Mesenchymal stem cell (in vitro differentiated cells and primary cell): ENCODE results near the gene KDM5B.

Source experiments
- DNase-seq: peaks from one replicate; pipeline ENCODE4 v3.0.0-alpha.2; 2013
- H2AFZ ChIP-seq: one replicate; pipeline ENCODE4 v1.6.1; 2013; ENCODE audit warnings: low read depth, mild to moderate bottlenecking, control low read depth, inconsistent platforms, low read length, moderate library complexity
- H2AK5ac ChIP-seq: 2 replicates; pipeline ENCODE4 v1.6.1; 2013; ENCODE audit warnings: low read length, moderate library complexity, mild to moderate bottlenecking, inconsistent platforms; ENCODE audit not compliant: severe bottlenecking
- H2BK120ac ChIP-seq: one replicate; pipeline ENCODE4 v1.6.1; 2013; ENCODE audit warnings: low read depth, mild to moderate bottlenecking, inconsistent platforms, low read length, moderate library complexity
- H2BK12ac ChIP-seq, 2 experiments: one replicate each; pipeline ENCODE4 v1.6.1; 2013; ENCODE audit warnings: inconsistent platforms in 2 of 2, low read length in 2 of 2, mild to moderate bottlenecking in 2 of 2, moderate library complexity in 2 of 2, control low read depth in 1 of 2
- H2BK15ac ChIP-seq: one replicate; pipeline ENCODE4 v1.6.1; 2013; ENCODE audit warnings: mild to moderate bottlenecking, low read depth, inconsistent platforms; ENCODE audit not compliant: poor library complexity, severe bottlenecking
- H2BK5ac ChIP-seq: 2 replicates; pipeline ENCODE4 v1.6.1; 2013; ENCODE audit warnings: low read depth, mild to moderate bottlenecking, low read length, control low read depth, inconsistent platforms; ENCODE audit not compliant: poor library complexity, severe bottlenecking
- H3K14ac ChIP-seq, 2 experiments: one replicate each; pipeline ENCODE4 v1.6.1; 2013; ENCODE audit warnings: inconsistent platforms in 2 of 2, low read length in 2 of 2, control low read depth in 1 of 2, mild to moderate bottlenecking in 1 of 2, moderate library complexity in 1 of 2
- H3K18ac ChIP-seq, 2 experiments: one replicate each; pipeline ENCODE4 v1.6.1; 2013; ENCODE audit warnings: inconsistent platforms in 2 of 2, low read length in 2 of 2, control low read depth in 1 of 2, low read depth in 1 of 2, mild to moderate bottlenecking in 1 of 2
- H3K23ac ChIP-seq, 2 experiments: one replicate each; pipeline ENCODE4 v1.6.1; 2013; ENCODE audit warnings: inconsistent platforms in 2 of 2, low read length in 2 of 2, mild to moderate bottlenecking in 2 of 2, moderate library complexity in 2 of 2, control low read depth in 1 of 2
- H3K27ac ChIP-seq: 2 replicates; pipeline ENCODE4 v1.5.1; 2013; ENCODE audit warnings: mild to moderate bottlenecking, moderate library complexity, low read length, control low read depth, inconsistent platforms; ENCODE audit not compliant: poor library complexity, severe bottlenecking
- H3K27me3 ChIP-seq, 2 experiments: 2 replicates each; pipeline versions ENCODE4 v1.6.1 to v1.7.0; 2013; ENCODE audit warnings: low read length in 2 of 2, mild to moderate bottlenecking in 2 of 2, moderate library complexity in 2 of 2, control low read depth in 1 of 2, inconsistent platforms in 1 of 2; ENCODE audit not compliant: control insufficient read depth in 1 of 2, insufficient read depth in 1 of 2
- H3K36me3 ChIP-seq, 2 experiments: 2 replicates each; pipeline versions ENCODE4 v1.6.1 to v1.7.0; 2013; ENCODE audit warnings: low read length in 2 of 2, control low read depth in 1 of 2, inconsistent platforms in 1 of 2, low read depth in 1 of 2, mild to moderate bottlenecking in 1 of 2; ENCODE audit not compliant: insufficient read depth in 2 of 2, control insufficient read depth in 1 of 2
- H3K4ac ChIP-seq, 2 experiments: one replicate each; pipeline ENCODE4 v1.6.1; 2013; ENCODE audit warnings: inconsistent platforms in 2 of 2, low read length in 2 of 2, mild to moderate bottlenecking in 2 of 2, moderate library complexity in 2 of 2, control low read depth in 1 of 2, low read depth in 1 of 2
- H3K4me1 ChIP-seq: 2 replicates; pipeline ENCODE4 v1.6.1; 2013; ENCODE audit warnings: low read depth, low read length, control low read depth; ENCODE audit not compliant: control insufficient read depth, insufficient read depth
- H3K4me2 ChIP-seq: 2 replicates; pipeline ENCODE4 v1.6.1; 2013; ENCODE audit warnings: low read length, mild to moderate bottlenecking, inconsistent platforms; ENCODE audit not compliant: poor library complexity, severe bottlenecking
- H3K4me3 ChIP-seq, 2 experiments: 2 replicates each; pipeline versions ENCODE4 v1.5.1 to v1.7.0; 2013; ENCODE audit warnings: low read length in 2 of 2, mild to moderate bottlenecking in 2 of 2, control low read depth in 1 of 2, low read depth in 1 of 2; ENCODE audit not compliant: insufficient read depth in 1 of 2
- H3K79me1 ChIP-seq: replicated peaks from 2 replicates; pipeline ENCODE4 v1.6.1; 2013; ENCODE audit warnings: mild to moderate bottlenecking, control low read depth, low read length, inconsistent platforms; ENCODE audit not compliant: poor library complexity, severe bottlenecking
- H3K9ac ChIP-seq: 2 replicates; pipeline ENCODE4 v1.7.0; 2013; ENCODE audit warnings: mild to moderate bottlenecking, low read length, moderate library complexity
- H3K9me3 ChIP-seq: 2 replicates; pipeline ENCODE4 v1.7.0; 2013; ENCODE audit warnings: mild to moderate bottlenecking, low read length; ENCODE audit not compliant: control insufficient read depth
- H4K8ac ChIP-seq: one replicate; pipeline ENCODE4 v1.6.1; 2013; ENCODE audit warnings: inconsistent platforms, mild to moderate bottlenecking, low read length, moderate library complexity
- H4K91ac ChIP-seq: one replicate; pipeline ENCODE4 v1.6.1; 2013; ENCODE audit warnings: mild to moderate bottlenecking, low read length, inconsistent platforms
- WGBS: methylation state at CpG from one replicate; pipeline ENCODE4 v1.1.7; 2013; ENCODE audit warnings: mixed read lengths; 5-methylcytosine and 5-hydroxymethylcytosine counted together

The KDM5B gene

DNA sequence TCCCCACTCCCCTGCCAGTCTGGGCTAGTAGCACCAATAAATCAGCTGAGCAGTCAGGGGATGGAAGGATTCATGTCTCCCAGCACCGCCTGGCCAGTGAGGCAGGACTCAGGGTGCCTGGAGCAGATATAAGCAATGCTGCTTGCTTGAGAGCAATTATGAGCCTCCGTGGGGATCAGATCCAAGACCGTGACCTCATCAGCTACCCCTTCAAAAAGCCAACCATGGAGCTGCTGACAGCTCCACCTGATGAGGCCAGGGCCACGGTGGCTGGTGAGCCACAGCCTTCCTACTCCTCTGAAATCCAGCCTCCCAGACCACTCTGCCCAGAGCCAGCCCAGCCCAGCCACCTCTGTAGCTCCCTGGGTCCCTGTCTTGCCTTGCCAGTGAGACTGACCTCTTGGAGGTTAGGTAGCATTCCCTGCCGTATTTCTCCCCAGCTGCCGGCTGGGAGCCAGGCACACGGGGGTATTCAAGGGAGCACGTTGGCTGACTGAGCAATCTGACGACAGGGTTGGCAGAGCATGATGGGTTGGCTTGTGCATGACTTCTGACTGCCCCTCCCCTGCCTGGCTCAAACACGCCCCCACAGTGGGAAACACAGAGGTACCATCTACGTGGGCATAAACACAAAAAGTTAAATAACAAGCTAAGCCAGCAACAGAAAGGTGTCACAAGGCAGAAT is 126.3 kb downstream of the KDM5B start:
- no peak overlapping the region for H4K8ac ChIP-seq
- H3K4me2 ChIP-seq: no peak overlapping the region
- H2BK15ac ChIP-seq: no peak overlapping the region
- no peak overlapping the region for H4K91ac ChIP-seq
- H2BK120ac ChIP-seq: no peak overlapping the region
- H3K23ac ChIP-seq: no peak overlapping the region
- no peak overlapping the region for H2AK5ac ChIP-seq
- no peak overlapping the region for H3K9ac ChIP-seq
- H2BK12ac ChIP-seq: no peak overlapping the region
- H3K36me3 ChIP-seq: no peaks in the 10 kb centered on the region
- H3K4ac ChIP-seq: no peak overlapping the region
- H3K27me3 ChIP-seq: peaks cover 66 to 89% of the 10 kb centered on the region in 2 experiments
- H3K27ac ChIP-seq: no peak overlapping the region
- no peak for DNase-seq
- peaks cover 5% of the 10 kb centered on the region for H3K4me1 ChIP-seq
- WGBS: 79% methylated on average over 11 of the region's 11 CpGs
- H3K4me3 ChIP-seq: no peak overlapping the region
- H3K9me3 ChIP-seq: peaks cover 7% of the 10 kb centered on the region
- H3K14ac ChIP-seq: no peak overlapping the region
- no peak overlapping the region for H3K18ac ChIP-seq
- no peak overlapping the region for H2BK5ac ChIP-seq
- no peak overlapping the region for H2AFZ ChIP-seq
- no peaks in the 10 kb centered on the region for H3K79me1 ChIP-seq

DNA sequence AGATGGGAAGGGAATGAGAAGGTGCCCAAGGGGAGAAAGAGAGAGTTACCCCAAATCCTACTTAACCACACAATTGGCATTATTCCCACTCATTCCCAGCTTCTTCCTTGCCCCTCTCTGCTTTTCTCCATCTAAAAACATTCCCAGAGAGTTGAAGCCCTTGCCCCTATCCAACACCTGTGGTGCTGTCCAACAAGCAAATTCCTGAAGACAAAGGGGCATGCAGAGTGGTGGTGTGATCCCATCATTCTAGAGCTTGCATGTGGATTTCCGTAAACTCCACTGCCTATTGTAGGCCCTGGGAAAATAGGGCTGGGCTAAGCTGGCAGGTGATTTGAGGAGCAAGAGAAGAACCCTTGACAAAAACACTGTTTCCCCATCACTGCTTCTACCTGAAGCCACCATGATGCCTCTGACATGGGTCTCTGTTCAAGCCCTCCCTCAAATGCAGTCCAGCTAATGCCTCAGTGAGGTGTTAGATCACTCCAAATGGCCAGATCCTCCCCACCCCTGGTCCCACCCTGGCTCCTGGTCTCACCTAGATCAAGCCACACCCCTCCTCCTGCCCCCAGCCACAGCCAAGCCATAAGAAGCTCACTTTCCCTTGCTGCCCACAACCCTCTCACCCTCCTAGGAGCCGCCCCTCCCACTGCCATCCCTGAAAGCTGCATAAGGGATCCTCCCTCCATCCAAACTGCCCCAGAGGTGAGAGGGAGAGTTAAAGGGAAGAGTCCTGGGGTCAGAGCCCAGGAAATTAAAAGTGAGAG is 127.5 kb downstream of the KDM5B start:
- Histone ChIP-seq H3K27me3 (peaks cover 65 to 89% of the 10 kb centered on the region in 2 experiments), H3K4me3 (no peak overlapping the region), H3K9me3 (peaks cover 7% of the 10 kb centered on the region), H2BK15ac (no peak overlapping the region), H4K91ac (no peak overlapping the region), H3K4me2 (no peak overlapping the region), H3K4me1 (peaks cover 5% of the 10 kb centered on the region), H2AK5ac (no peak overlapping the region), H2BK5ac (no peak overlapping the region), H3K79me1 (no peaks in the 10 kb centered on the region), H3K23ac (no peak overlapping the region), H2AFZ (no peak overlapping the region), H3K27ac (no peak overlapping the region), H3K9ac (no peak overlapping the region), H3K18ac (no peak overlapping the region), H4K8ac (no peak overlapping the region), H2BK12ac (no peak overlapping the region), H3K36me3 (no peaks in the 10 kb centered on the region), H3K4ac (no peak overlapping the region), H2BK120ac (no peak overlapping the region), H3K14ac (no peak overlapping the region)
- 83% methylated on average over 1 of the region's 2 CpGs for WGBS
- DNase-seq: no peak

DNA sequence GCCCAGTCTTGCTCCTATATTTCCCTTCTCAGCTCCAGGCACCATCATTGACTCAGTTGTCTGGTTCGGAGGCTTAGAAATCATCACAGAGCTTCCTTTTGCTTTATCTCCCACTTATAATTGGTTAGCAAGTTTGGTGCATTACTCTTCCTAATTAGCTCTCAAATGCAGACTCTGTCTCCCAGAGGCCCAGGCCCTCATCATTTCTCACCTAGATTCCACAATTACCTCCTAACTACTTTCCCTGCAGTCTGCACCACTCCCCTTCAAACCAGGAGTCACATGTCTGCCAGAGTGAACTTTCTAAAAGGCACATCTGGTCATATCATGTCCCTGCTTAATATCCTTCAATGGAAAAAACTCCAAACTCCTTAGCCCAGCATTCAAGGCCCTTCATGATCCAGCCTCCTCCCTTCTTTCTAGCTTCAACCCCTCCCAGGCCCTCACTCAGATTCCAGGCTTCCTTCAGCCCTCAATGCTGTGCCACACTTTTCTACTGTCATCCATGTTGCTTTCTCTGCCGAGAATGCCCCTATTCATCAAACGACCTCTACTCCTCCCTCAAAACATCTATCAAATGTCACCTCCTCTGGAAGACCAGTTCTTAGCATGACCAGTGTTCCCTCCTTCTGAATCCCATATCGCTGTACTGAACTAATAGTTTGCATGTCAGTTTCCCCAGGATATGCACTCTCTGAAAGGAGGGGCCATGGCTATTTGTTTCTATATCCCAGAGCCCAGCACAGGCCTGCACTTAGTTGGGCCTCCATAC is 128.6 kb downstream of the KDM5B start:
- no peak for DNase-seq
- H3K9me3 ChIP-seq: peaks cover 7% of the 10 kb centered on the region
- no peak overlapping the region for H3K9ac ChIP-seq
- H3K14ac ChIP-seq: no peak overlapping the region
- H2BK15ac ChIP-seq: no peak overlapping the region
- no peak overlapping the region for H3K4me2 ChIP-seq
- H2AFZ ChIP-seq: no peak overlapping the region
- no peak overlapping the region for H3K4ac ChIP-seq
- no peak overlapping the region for H3K18ac ChIP-seq
- H2AK5ac ChIP-seq: no peak overlapping the region
- no peak overlapping the region for H4K91ac ChIP-seq
- no peak overlapping the region for H4K8ac ChIP-seq
- H3K79me1 ChIP-seq: no peaks in the 10 kb centered on the region
- no peak overlapping the region for H2BK5ac ChIP-seq
- H3K23ac ChIP-seq: no peak overlapping the region
- peaks cover 66 to 85% of the 10 kb centered on the region in 2 experiments for H3K27me3 ChIP-seq
- H3K4me3 ChIP-seq: no peak overlapping the region
- peaks cover 1% of the 10 kb centered on the region for H3K4me1 ChIP-seq
- H2BK120ac ChIP-seq: no peak overlapping the region
- H3K27ac ChIP-seq: no peak overlapping the region
- WGBS: 55% methylated on average over 4 of the region's 4 CpGs
- H2BK12ac ChIP-seq: no peak overlapping the region
- no peaks in the 10 kb centered on the region for H3K36me3 ChIP-seq

DNA sequence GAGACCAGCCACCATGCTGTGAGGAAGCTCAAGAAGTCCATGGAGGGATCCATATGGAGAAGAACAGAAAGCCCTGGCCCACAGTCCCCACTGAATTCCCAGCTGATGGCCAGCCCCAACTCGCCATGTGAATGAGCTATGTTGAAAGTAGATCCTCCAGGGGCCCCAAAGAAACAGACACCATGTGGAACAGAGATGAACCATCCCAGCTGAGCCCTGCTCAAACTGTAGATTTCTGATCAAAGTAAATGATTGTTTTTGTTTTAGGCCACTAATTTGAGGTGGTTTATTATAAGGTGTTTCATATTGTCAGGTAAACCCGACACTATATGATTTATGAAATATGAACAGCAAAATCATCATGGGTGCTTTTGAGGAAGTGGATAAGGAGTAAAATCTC is 130.8 kb downstream of the KDM5B start:
- Histone ChIP-seq H2AFZ (no peak overlapping the region), H4K91ac (no peak overlapping the region), H3K14ac (no peak overlapping the region), H3K27me3 (peaks cover 64 to 82% of the 10 kb centered on the region in 2 experiments), H2BK5ac (no peak overlapping the region), H2AK5ac (no peak overlapping the region), H3K4me1 (no peaks in the 10 kb centered on the region), H2BK12ac (no peak overlapping the region), H3K9me3 (peaks cover 7% of the 10 kb centered on the region), H3K4me2 (no peak overlapping the region), H3K18ac (no peak overlapping the region), H3K79me1 (no peaks in the 10 kb centered on the region), H3K27ac (no peak overlapping the region), H4K8ac (no peak overlapping the region), H3K9ac (no peak overlapping the region), H3K4ac (no peak overlapping the region), H3K36me3 (no peaks in the 10 kb centered on the region), H2BK120ac (no peak overlapping the region), H3K23ac (no peak overlapping the region), H3K4me3 (no peak overlapping the region), H2BK15ac (no peak overlapping the region)
- WGBS: 71% methylated on average over 2 of the region's 2 CpGs
- no peak for DNase-seq
